Ovary (tissue), 3 donors: ENCODE data around the gene QRFPR.

Experiments
- EP300 ChIP-seq: sonication (generic); formaldehyde crosslinking; IDR thresholded peaks from one replicate; pipeline ENCODE4 v1.6.1; 2017; ENCODE audit warnings: antibody characterized with exemption
- POLR2A ChIP-seq: fragments of 450-650 bp; IDR thresholded peaks from one replicate; pipeline ENCODE4 v1.6.1; 2017; ENCODE audit warnings: antibody characterized with exemption, mild to moderate bottlenecking, moderate library complexity
- TF ChIP-seq, protein P1 (sequence below), 3 donors: fragments of 450-650 bp in 2 of 3; fragments of 200-600 bp in 1 of 3; IDR thresholded peaks; one replicate each; pipeline versions ENCODE4 v1.5.1 to v1.8.0; 2016 to 2022; ENCODE audit warnings: antibody characterized with exemption in 3 of 3, mild to moderate bottlenecking in 1 of 3
- donor health status: DM: no; HTN: no; CAD: no.

- TF ChIP-seq, protein P1, sequence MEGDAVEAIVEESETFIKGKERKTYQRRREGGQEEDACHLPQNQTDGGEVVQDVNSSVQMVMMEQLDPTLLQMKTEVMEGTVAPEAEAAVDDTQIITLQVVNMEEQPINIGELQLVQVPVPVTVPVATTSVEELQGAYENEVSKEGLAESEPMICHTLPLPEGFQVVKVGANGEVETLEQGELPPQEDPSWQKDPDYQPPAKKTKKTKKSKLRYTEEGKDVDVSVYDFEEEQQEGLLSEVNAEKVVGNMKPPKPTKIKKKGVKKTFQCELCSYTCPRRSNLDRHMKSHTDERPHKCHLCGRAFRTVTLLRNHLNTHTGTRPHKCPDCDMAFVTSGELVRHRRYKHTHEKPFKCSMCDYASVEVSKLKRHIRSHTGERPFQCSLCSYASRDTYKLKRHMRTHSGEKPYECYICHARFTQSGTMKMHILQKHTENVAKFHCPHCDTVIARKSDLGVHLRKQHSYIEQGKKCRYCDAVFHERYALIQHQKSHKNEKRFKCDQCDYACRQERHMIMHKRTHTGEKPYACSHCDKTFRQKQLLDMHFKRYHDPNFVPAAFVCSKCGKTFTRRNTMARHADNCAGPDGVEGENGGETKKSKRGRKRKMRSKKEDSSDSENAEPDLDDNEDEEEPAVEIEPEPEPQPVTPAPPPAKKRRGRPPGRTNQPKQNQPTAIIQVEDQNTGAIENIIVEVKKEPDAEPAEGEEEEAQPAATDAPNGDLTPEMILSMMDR (IDR thresholded peaks at IDR 0.05) = no peak
- no peak for TF ChIP-seq POLR2A
- no peak for TF ChIP-seq EP300
These were observed 81.5 kb downstream of the QRFPR start for GRCh38 chr4:121299367-121299766.
